NT2/D1 (cell line): ENCODE data around the gene MEN1.

Experiments
- YY1 ChIP-seq: IDR thresholded peaks from 2 replicates; pipeline ENCODE4 v1.6.1; 2011; ENCODE audit not compliant: insufficient read length, insufficient read depth
- ZNF274 ChIP-seq: IDR thresholded peaks from 2 replicates; pipeline ENCODE4 v1.6.1; 2011; ENCODE audit warnings: mild to moderate bottlenecking, low read depth, low read length

- TF ChIP-seq YY1, result no peak
- TF ChIP-seq ZNF274, result no peak
Observed at GRCh38 chr11:64787526-64788320, 22.6 kb downstream of the MEN1 start.
